Bone marrow (tissue), 2 donors: ENCODE results near the gene BTN3A1.
A peak's percentile ranks its signal among the peaks of the same experiment; 100 is the strongest.
"Not testable (repeated sequence)": the region's sequence is repeated elsewhere in the genome, so short reads cannot be mapped to it uniquely, and the experiment has no call there.

Experiments
- DNase-seq, 2 donors: peaks; one replicate each; lab custom pipeline; 2025; lab: John Stamatoyannopoulos, UW

The BTN3A1 gene

GRCh38 chr6:26415036-26415614 lies 13.1 kb downstream of the BTN3A1 start:
- no peak for DNase-seq

- no peak for DNase-seq
Observed at GRCh38 chr6:26415791-26416190, 13.7 kb downstream of the BTN3A1 start.

- DNase-seq = no peak
Observed at GRCh38 chr6:26416288-26416687, 14.2 kb downstream of the BTN3A1 start.

- not testable (repeated sequence) for DNase-seq
Observed at GRCh38 chr6:26418077-26418476, 16.0 kb downstream of the BTN3A1 start.

GRCh38 chr6:26418795-26419194 lies 16.7 kb downstream of the BTN3A1 start:
- DNase-seq = not testable (repeated sequence)

- DNase-seq = peak in 1 of 2 donors; percentile 57
Observed at GRCh38 chr6:26420688-26421171, 18.7 kb downstream of the BTN3A1 start.

GRCh38 chr6:26421259-26422144 lies 19.4 kb downstream of the BTN3A1 start:
- peak; percentile 28 to 79 for DNase-seq

GRCh38 chr6:26422329-26422728 lies 20.3 kb downstream of the BTN3A1 start:
- no peak for DNase-seq

GRCh38 chr6:26426691-26427450 lies 24.8 kb downstream of the BTN3A1 start:
- DNase-seq = no peak

GRCh38 chr6:26427451-26427809 lies 25.4 kb downstream of the BTN3A1 start:
- no peak for DNase-seq

- no peak for DNase-seq
Observed at GRCh38 chr6:26428206-26428605, 26.1 kb downstream of the BTN3A1 start.

- DNase-seq = no peak
Observed at GRCh38 chr6:26430787-26431186, 28.7 kb downstream of the BTN3A1 start.

GRCh38 chr6:26431258-26432172 lies 29.4 kb downstream of the BTN3A1 start:
- DNase-seq = no peak

GRCh38 chr6:26432627-26433201 lies 30.6 kb downstream of the BTN3A1 start:
- DNase-seq = no peak

GRCh38 chr6:26433680-26434079 lies 31.6 kb downstream of the BTN3A1 start:
- DNase-seq = not testable (repeated sequence)

GRCh38 chr6:26436018-26436417 lies 33.9 kb downstream of the BTN3A1 start:
- no peak for DNase-seq

GRCh38 chr6:26437550-26437949 lies 35.5 kb downstream of the BTN3A1 start:
- DNase-seq = no peak

GRCh38 chr6:26438000-26438399 lies 35.9 kb downstream of the BTN3A1 start:
- no peak for DNase-seq

GRCh38 chr6:26439151-26440125 lies 37.4 kb downstream of the BTN3A1 start:
- no peak for DNase-seq

GRCh38 chr6:26440977-26441358 lies 38.9 kb downstream of the BTN3A1 start:
- DNase-seq = no peak
